ENCODE results near the gene SPDL1.

SPDL1 gene, protein sequence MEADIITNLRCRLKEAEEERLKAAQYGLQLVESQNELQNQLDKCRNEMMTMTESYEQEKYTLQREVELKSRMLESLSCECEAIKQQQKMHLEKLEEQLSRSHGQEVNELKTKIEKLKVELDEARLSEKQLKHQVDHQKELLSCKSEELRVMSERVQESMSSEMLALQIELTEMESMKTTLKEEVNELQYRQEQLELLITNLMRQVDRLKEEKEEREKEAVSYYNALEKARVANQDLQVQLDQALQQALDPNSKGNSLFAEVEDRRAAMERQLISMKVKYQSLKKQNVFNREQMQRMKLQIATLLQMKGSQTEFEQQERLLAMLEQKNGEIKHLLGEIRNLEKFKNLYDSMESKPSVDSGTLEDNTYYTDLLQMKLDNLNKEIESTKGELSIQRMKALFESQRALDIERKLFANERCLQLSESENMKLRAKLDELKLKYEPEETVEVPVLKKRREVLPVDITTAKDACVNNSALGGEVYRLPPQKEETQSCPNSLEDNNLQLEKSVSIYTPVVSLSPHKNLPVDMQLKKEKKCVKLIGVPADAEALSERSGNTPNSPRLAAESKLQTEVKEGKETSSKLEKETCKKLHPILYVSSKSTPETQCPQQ

DNA sequence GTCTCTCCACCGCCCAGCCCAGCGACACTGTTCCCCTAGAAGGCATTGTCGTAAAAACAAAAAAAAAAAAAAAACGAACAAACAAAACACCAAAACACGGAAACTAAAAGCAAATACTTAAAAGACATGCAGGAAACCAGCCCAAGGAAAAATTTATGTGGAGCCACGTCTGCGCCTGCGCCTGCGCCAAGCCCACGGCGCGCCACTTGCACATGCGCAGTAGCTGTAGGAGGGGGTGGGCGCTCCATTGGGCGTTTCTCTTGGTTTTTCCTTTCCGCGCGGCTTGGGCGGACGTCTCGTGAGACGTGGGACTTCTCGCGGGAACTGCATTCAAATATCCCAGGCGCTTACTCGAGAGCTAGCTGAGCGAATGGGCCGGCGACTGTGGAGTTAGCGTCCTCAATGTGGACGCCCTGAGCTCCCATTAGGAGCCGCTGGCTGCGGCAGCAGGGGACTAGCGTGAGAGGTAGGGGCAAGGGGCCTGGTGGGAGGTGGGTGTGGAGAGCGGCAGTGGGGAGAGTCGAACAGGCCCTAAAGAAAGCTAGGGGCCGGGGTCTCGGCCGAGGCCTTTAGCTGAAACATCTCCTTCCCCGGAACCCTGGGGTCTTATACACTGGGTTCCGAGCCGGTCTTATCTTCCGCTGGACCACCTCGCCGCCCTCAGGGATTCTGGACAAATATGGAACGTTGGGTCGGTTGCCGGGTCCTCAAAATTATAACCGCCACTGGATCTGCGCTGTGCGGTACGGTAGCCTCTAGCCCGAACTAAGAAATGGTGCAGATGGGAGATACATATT lies at the start of gene SPDL1:
Gene SPDL1, plus strand, starts transcription at position 350 of the 797 bp plus-strand sequence. CDS start 4,644 bp downstream, outside the sequence.
- peak; percentile 75 to 88 (median 87) for DNase-seq

DNA sequence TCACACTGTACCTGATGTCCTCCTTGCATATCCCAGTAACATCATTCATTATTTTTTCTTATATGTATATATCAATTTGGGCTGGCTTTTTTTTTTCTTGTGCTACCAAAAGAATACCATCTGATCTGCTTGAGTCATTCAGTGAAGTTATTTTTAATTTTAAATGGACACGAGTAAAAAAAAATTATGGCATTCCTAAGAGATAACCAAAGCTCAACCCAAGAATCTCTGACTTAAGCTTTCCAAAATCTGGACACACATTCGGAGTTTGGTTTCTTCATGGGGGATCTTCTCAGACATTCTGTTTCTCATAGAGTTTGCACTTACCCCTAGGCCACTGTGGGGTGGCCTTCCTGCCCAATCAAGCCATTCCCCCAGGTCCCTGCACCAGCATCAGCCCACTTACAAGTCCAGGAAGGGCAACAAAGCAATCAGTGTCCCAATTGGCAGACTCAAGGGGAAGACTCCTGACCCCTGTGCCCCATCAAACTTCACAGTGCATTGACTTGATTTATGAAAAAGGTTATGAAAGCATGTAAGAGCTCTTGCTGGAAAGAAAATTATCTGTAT lies 49.2 kb upstream of the SPDL1 start:
- no peak for DNase-seq

DNA sequence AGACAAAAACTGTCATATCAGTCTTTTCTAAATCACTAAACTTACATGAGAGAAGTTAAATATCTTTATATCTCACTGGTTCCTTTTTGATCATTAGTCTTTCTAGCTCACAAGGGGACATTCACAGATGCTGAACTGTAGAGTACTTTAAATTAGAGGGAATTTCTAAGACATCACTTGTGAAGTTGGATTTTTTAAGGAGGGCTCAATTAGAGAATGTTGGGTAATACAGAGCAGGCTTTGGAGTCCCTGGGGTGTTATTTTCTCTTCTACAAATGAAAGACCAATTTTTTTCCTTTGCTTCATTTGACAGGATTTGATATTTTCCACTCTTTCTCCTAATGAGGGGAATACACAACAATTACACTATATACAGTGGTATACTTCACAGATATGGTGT lies 48.6 kb upstream of the SPDL1 start:
- DNase-seq: no peak

DNA sequence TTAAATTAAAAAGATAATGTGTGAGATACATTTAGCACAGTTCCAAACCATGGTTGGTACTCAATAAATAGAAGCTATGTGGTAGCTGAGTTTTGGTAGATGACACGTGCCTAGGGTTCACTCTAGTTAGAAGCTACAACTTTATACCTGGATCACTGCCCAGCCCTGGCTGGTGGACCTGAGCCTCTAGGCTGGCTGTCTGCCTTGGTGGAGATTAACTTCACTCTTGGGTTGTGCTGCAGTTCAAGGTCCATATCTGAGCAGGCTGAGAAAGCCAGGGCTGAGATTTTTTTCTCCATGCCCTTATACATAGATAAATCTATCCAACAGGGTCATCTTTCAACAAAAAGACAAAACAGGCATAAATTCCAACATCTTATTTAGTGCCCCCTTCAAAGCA lies 44.6 kb upstream of the SPDL1 start:
- no peak for DNase-seq

DNA sequence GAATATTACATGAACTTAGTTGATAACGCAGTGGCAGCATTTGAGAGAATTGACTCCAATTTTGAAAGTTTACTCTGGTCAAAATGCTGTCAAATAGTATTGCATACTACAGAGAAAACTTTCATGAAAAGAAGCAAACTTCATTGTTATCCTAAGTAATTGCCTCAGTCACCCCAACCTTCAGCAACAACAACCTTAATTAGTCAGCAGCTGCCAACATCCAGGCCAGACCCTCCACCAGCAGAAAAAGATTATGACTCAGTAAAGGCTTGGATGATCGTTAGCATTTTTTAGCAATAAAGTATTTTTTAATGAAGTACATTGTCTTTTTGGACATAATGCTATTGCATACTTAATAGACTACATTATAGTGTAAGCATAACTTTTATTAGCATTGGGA lies 40.8 kb upstream of the SPDL1 start:
- DNase-seq: no peak

DNA sequence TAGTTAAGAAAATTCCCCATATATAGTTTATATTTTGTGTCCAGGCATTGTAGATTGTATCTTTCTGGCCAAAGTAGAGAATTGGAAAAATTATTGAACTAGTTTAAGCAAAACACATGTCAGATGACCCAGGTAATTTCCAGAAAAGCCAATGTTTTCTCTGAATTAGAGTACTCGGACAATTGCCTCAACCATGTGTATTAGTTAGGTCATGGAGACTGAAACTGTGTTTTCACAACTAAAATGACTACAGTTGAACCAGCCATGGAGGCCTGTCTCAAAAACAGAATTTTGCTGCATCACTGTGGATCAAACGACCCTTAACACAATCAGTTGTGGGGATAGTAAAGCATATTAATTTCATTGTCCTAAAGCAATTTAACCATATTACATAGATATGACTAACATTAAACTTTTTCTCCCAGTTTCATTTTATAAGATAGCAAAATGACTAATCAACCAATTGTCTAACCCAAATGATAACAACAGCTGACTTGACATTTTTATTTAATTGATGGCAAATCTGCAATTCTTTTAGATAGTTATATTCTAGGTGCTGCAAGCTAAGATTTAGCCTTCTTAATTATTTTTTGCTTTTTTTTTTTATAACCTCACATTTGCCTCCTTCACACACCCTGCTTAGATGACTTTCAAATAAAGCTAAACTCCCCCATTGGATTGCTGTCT lies 39.2 kb upstream of the SPDL1 start:
- DNase-seq: no peak

DNA sequence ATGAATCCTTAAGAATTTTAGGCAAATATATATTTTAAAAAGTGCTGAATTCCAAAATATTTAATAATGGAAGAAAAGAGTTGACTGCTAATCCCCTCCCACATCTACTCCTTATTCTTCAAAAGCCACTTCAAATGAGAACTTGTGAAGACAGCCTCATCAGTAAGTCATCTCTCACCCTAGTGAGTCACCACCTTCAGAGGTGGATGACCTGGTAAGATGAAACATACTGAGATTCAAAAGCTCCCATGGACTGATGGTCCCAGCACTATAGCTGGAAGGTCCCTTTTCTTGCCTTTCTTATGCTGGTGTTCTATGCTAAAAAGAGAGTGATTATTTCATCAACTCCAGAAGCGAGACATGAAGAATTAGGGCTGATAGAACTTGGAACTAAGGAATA lies 37.8 kb upstream of the SPDL1 start:
- DNase-seq: no peak

DNA sequence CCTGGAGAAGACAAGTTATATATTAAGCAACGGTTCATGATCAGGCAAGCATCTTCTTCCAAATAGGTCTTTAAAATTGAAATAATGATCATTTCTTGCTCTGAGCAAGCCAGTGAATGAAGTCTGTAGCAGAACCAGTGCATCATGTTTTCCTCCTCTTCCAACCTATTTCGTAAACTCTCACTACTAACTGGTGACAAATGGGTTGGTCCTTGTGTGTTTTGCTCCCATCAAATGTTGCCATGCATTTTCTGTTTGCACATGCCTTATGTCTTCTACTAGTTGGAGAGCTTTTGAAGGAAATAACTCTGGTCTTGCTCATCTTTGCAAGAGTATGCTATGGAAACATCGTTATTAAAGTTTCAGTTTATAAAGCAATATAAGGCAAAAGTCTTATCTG lies 37.2 kb upstream of the SPDL1 start:
- DNase-seq: no peak

DNA sequence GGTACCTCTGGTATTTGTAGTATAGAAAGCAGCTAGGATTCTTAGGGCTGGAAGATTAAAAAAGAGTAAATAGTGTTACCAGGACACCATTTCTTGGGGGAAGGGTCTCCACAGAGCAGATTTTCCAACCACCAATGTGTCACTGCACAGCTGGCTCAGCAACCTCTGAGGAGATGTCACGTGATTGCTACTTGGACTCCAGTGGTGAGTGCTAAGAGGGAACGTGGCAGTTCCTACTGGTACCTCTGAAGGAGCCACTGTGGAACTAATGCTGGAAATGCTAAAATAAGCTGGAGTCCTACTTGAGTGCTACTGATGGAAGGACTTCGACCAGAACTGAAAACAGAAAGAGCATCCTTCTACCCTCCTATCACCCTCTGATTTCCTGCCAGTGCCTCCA lies 36.1 kb upstream of the SPDL1 start:
- no peak for DNase-seq

DNA sequence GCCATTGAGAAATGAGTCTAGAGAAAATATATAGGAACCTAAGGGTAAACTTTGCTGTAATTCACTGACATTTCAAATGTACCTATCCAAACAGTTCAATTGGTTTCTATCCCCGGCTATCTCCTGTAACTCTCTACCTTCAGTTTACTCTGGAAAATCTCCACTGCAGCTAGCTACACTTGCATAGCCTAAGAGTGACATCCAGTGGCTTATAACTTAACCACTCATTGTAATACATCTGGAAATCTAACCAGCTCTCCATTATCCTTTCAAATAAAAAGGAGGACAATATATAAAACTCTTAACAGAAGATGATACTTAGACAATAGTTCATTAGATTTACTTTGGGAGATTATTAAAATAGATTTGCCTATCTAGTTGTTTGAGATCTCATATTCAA lies 35.3 kb upstream of the SPDL1 start:
- no peak for DNase-seq

DNA sequence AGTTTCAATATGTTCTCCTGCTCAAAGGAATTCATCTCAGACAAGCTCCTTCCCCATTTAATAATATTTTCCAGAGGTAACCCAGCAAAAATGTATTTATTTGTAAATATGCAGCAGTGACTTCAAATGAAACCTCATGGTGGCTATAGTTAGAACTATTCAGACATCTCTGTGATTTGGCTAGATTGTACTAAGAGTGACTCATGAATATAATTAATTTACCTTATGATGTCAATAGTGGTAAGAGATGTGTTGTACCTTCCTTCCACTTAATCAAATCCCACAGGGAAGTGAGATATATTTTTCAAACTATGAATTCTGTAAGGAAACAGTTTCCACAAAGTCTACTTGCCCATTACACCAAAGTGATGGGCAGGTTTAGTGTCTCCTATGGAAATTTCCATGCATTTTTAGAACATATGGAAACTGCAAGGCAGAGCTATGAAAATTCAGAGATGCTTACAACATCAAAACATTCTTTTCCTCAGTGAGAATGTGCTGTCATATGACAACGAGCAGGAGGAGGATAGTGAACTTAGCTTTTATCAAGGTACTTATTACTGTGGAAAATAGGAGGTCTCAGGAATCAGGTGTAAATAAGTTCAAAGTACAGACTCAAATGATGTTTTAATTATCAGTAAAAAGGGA lies 34.0 kb upstream of the SPDL1 start:
- DNase-seq: no peak

DNA sequence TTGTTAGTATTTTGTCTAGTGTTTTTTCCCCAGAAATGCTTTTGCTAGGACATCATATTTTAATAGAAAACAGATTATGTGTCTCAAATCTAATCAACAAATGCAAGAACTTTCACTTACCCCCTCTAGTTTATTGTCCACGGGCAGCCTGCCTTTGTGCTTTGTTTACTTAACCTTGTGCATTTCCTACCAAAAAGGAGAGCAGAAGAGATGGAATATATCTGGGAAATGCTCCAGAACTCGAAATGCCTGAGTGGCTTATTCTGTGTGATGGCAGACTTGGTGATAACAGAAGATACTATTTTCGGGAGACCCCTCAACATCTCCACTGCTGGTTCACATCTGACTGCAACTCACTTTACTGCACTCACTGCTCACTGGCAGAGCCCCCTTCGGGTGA lies 33.3 kb upstream of the SPDL1 start:
- no peak for DNase-seq

DNA sequence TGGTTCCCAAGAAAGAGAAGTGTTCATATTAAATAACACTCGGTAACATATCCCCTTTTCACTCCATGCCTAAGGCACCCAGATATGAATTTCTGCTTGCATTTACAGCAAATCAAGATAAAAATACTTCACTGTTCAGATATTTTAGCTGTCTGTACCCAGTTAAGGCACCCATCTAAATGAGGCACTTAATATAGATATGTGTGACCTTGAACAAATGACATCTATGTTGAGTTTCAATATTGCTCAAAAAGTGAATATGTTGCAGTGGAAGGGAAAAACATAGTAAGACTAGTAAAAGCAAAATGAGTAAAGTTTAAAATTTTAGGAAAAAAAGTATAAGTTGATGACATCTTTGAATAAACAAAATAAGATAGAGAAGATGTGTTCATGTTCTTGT lies 32.4 kb upstream of the SPDL1 start:
- DNase-seq: no peak

DNA sequence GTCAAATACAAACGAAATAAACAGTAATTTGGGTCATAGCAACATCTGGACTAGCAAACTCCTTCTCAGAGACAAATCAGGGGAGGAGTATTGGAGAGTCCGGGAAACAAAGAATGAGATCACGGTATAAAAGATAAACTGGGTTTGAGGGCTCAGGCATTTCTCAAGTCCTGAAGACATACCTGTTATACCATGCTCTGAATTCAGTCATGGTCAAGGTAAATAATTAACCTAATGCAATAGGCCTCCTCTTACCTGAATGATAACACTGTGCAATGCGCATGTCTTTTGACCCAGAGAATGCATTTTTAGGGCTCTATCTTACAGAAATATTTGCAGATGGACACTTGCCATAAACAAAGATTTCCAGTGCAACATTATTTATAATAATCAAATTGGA lies 31.9 kb upstream of the SPDL1 start:
- no peak for DNase-seq

DNA sequence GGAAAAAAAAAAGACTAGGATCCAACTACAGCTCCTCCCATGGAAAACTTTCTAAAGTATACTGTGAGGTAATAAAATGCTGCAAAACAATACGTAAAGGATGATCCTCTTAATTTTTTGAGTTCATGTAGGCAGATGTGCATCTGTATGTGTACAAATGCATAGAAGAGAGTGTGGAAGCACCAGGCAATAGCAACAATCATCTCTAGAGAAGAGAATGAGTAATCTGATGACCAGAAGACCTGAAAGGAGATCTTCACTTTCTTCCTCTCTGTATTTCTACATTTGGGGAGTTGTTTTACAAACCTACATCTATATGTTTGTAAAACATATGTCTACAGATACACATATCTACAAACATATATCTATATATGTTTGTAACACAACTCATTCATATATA lies 29.3 kb upstream of the SPDL1 start:
- no peak for DNase-seq

DNA sequence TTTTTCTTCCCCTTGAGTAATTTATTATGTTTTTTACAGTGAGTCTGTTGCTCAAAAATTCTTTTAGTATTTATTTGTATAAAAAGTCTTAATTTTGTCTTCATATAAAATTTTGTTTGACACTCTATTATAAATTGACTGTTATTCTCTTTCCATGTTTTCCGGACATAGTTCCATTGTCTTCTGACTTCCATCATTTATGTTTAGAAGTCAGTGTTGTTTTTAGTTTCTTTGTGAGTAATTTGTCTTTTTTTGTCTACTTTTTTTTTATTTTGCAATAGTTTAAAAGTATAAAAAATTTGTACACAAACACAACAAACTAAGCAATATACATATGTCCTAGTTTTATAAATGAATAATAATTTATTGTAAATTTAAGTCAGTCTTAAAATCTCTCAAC lies 25.7 kb upstream of the SPDL1 start:
- DNase-seq: no peak

DNA sequence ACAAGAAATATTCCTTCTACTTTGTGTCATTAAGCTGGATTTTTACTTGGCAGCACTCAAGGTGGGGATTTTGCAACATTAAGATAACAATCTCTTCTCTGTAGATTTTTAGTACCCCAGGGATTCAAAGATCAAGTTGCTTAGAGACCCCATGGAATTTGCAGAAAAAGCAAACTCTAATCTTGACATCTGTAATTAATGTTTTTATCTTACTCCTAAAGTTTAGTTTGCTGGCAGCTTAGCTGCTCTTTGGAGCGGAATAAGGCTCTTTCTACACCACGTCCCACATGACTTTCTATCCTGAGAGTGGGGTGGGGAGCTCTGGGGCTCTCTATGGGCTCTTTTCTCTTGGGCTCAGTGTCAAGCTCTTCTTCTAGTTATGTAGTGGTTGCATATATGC lies 21.7 kb upstream of the SPDL1 start:
- no peak for DNase-seq

DNA sequence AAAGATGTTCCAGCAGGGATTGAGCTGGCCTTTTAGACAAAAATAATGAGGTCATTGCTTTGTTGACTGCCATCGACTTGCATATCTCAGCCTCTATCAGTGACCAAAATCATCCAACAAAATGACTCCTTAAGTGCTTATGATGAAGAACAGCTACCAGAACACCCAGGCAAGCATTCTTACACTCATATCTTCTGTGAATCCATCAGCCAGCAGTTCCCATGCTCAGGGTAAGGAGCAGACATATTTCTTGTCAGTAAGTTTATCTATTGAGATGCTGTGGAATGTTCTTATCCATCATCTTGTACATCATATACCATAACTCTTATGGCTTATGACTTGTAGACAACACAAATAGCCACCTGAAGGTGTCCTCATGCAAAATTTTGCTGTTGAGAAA lies 20.2 kb upstream of the SPDL1 start:
- no peak for DNase-seq

DNA sequence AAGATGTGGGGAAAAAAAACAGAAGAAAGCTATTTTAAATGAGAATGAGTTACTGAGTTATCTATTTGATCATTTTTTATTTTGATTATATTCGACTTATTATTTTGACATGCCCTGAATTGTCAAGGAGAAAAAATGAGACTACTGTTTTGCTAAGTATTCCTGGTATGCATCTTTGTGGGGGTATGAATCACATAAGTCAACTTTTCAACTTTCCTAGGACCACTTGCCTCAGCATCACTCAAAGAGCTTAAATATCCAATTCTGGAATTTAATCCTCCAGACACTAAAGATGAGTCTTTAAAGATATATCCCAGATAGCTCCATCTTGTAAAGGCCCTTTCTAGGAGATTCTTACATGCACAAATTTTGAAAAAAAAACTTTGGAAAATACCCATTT lies 17.4 kb upstream of the SPDL1 start:
- no peak for DNase-seq

DNA sequence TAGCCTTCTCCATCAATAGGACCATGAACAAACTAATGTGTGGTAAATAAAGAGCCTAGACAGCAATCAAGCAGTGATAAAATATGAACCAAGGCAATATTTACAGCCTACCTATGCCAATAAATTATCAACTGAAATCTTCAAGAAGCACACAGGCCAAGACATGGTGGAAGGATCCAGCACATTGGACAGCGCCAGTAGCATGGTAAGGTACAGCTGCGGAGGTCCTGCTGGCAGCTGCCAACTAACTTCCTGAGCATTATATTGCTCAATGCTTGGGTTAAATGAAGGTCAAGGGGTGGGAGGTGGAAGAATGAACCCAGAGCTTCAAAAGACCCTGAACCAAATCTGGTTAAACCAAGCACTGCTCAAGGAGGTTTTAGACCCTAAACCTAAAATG lies 16.5 kb upstream of the SPDL1 start:
- no peak for DNase-seq

DNA sequence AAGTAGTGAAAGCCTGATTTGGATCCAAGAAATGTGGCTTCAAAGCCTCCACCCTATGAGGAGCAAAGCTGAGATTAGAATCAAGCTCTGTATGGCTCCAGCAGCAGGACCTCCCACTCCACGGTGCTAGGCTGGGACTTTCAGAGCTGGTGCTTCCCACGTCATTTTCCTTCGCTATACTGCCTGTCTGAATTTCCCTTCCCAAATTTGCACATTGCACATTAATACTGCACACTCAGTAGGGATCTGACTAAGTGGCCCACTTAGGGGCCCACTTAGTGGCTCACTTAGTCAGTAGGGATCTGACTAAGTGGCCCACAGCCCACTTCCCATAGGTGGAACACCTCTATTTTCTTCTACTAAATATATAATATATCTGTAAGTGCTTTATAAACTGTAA lies 14.1 kb upstream of the SPDL1 start:
- no peak for DNase-seq

DNA sequence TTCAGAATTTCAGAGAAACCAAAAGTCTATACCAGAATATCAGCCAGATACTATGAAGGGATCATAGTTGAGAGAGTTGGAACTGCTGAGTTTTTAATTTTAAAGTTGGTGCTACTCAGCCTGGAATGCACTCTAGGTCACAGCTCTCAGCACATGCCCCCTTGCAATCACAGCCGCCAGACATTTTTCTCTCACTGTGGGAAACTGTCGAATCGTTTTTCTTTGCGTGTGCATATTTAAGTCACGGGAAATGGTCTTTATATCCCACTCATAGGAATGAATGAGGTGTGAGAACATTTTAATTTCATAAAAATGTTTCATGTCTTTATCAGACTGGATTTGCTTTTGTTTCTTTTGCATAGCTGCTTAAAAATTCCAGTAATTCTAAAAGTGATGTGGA lies 12.2 kb upstream of the SPDL1 start:
- no peak for DNase-seq

All from activated naive CD4-positive, alpha-beta T cell (primary cell).